Tibial nerve (tissue), 4 donors: Measurements from ENCODE around the gene LRRC4C. TPM values are rescaled to one million over a fixed set of nuclear protein-coding genes. Genes with fewer than 3 reads are reported as not detected.

Source experiments
- DNase-seq, 2 donors: peaks; one replicate each; pipeline ENCODE4 v3.0.0-alpha.2; 2019; ENCODE audit warnings: low spot score in 2 of 2
- H3K27ac ChIP-seq, 4 donors: fragments of 200-600 bp; sonication (generic) in 3 of 4; one replicate each; pipeline ENCODE4 v1.5.1; 2017 to 2019; ENCODE audit warnings: mild to moderate bottlenecking in 1 of 4
- H3K27me3 ChIP-seq, 2 donors: fragments of 200-600 bp; sonication (generic) in 1 of 2; one replicate each; pipeline versions ENCODE4 v1.5.1 to v1.6.0; 2017 to 2019
- H3K36me3 ChIP-seq, 3 donors: fragments of 200-600 bp; sonication (generic); one replicate each; pipeline ENCODE4 v1.5.1; 2018 to 2019
- H3K4me1 ChIP-seq, 4 donors: fragments of 200-600 bp; sonication (generic) in 3 of 4; one replicate each; pipeline ENCODE4 v1.5.1; 2017 to 2019
- H3K4me3 ChIP-seq, 4 donors: fragments of 200-600 bp; sonication (generic) in 3 of 4; one replicate each; pipeline ENCODE4 v1.5.1; 2017 to 2019; ENCODE audit warnings: mild to moderate bottlenecking in 1 of 4, moderate library complexity in 1 of 4
- H3K9me3 ChIP-seq, 4 donors: fragments of 200-600 bp; sonication (generic) in 3 of 4; one replicate each; pipeline ENCODE4 v1.5.1; 2017 to 2019
- CTCF ChIP-seq, 5 experiments: fragments of 200-600 bp in 3 of 5; fragments of 450-650 bp in 2 of 5; sonication (generic) in 3 of 5; IDR thresholded peaks; one replicate each; pipeline ENCODE4 v1.5.1; 2016 to 2019; ENCODE audit warnings: antibody characterized with exemption in 5 of 5, mild to moderate bottlenecking in 3 of 5, moderate library complexity in 2 of 5
- EP300 ChIP-seq, 2 donors: sonication (generic); formaldehyde crosslinking; IDR thresholded peaks; one replicate each; pipeline ENCODE4 v1.6.1; 2017; ENCODE audit warnings: antibody characterized with exemption in 2 of 2, mild to moderate bottlenecking in 1 of 2
- POLR2A ChIP-seq, 2 donors: fragments of 450-650 bp; IDR thresholded peaks; one replicate each; pipeline ENCODE4 v1.6.1; 2017; ENCODE audit warnings: antibody characterized with exemption in 2 of 2, mild to moderate bottlenecking in 2 of 2, moderate library complexity in 2 of 2
- WGBS, 2 donors: methylation state at CpG; one replicate each; pipeline ENCODE4 v1.1.5; 2018; 5-methylcytosine and 5-hydroxymethylcytosine counted together
- total RNA-seq, 4 donors: library from RNA; depleted of rRNA; stranded (reverse); fragments of >200 nt; gene quantifications; one replicate each; pipeline ENCODE4 v1.1.0, GENCODE V29; 2016

The LRRC4C gene
- total RNA-seq, 4 donors from 2014 or later, result 7.1 to 15.7 (median 8.4) TPM

- DNase-seq, result no peak
- 1% methylated on average over 37 of the region's 37 CpGs for WGBS, 2 donors
Observed at GRCh38 chr11:40292721-40293508, 1166.5 kb downstream of the LRRC4C start.

GRCh38 chr11:40291741-40292140, 1167.7 kb downstream of the LRRC4C start:
- peak overlapping the region; percentile 53 to 74 (median 55) for H3K4me3 ChIP-seq
- WGBS, 2 donors, result 33 to 34% methylated on average over 7 of the region's 7 CpGs
- no peak for TF ChIP-seq POLR2A (IDR thresholded peaks at IDR 0.05)

More at GRCh38 chr11:40292721-40293508, 1166.5 kb downstream of the LRRC4C start:
- peak overlapping the region; percentile 70 to 94 (median 88) for H3K27ac ChIP-seq
- no peaks in the 10 kb centered on the region for H3K36me3 ChIP-seq
- TF ChIP-seq EP300 (IDR thresholded peaks at IDR 0.05) (no peak), POLR2A (IDR thresholded peaks at IDR 0.05) (no peak), CTCF (IDR thresholded peaks at IDR 0.05) (no peak)
- peaks cover 0 to 18% (median 3%) of the 10 kb centered on the region in 4 donors for H3K4me1 ChIP-seq
- H3K27me3 ChIP-seq, result no peaks in the 10 kb centered on the region
- peak overlapping the region; percentile 53 to 74 (median 55) for H3K4me3 ChIP-seq
- H3K9me3 ChIP-seq, result no peaks in the 10 kb centered on the region

GRCh38 chr11:40291329-40291728, 1168.1 kb downstream of the LRRC4C start:
- H3K36me3 ChIP-seq, result no peaks in the 10 kb centered on the region
- TF ChIP-seq EP300 (IDR thresholded peaks at IDR 0.05), result no peak
- no peak for TF ChIP-seq POLR2A (IDR thresholded peaks at IDR 0.05)
- TF ChIP-seq CTCF (IDR thresholded peaks at IDR 0.05), result no peak

More at GRCh38 chr11:40291741-40292140, 1167.7 kb downstream of the LRRC4C start:
- Histone ChIP-seq H3K4me1 (peaks cover 0 to 18% (median 3%) of the 10 kb centered on the region in 4 donors), H3K27ac (peak overlapping the region; percentile 1 to 94 (median 50)), H3K27me3 (no peaks in the 10 kb centered on the region), H3K36me3 (no peaks in the 10 kb centered on the region), H3K9me3 (no peaks in the 10 kb centered on the region)
- no peak for DNase-seq

GRCh38 chr11:40290171-40290631, 1169.3 kb downstream of the LRRC4C start:
- peaks cover 0 to 25% (median 3%) of the 10 kb centered on the region in 4 donors for H3K4me1 ChIP-seq
- no peak for TF ChIP-seq CTCF (IDR thresholded peaks at IDR 0.05)
- no peak for TF ChIP-seq POLR2A (IDR thresholded peaks at IDR 0.05)
- TF ChIP-seq EP300 (IDR thresholded peaks at IDR 0.05), result no peak
- peak overlapping the region in 3 of 4 donors; percentile 13 to 94 (median 88) for H3K27ac ChIP-seq
- no peaks in the 10 kb centered on the region for H3K27me3 ChIP-seq
- no peak for DNase-seq
- peak overlapping the region; percentile 20 to 74 (median 54) for H3K4me3 ChIP-seq
- no peaks in the 10 kb centered on the region for H3K36me3 ChIP-seq
- 17 to 21% methylated on average over 2 of the region's 2 CpGs for WGBS, 2 donors
- H3K9me3 ChIP-seq, result no peaks in the 10 kb centered on the region

More at GRCh38 chr11:40291329-40291728, 1168.1 kb downstream of the LRRC4C start:
- H3K27me3 ChIP-seq, result no peaks in the 10 kb centered on the region
- H3K4me1 ChIP-seq, result peaks cover 0 to 22% (median 3%) of the 10 kb centered on the region in 4 donors
- peak overlapping the region; percentile 53 to 74 (median 55) for H3K4me3 ChIP-seq
- 17 to 31% methylated on average over 3 of the region's 3 CpGs for WGBS, 2 donors
- no peak for DNase-seq
- no peaks in the 10 kb centered on the region for H3K9me3 ChIP-seq
- H3K27ac ChIP-seq, result peak overlapping the region; percentile 1 to 94 (median 50)

- Histone ChIP-seq H3K27ac (peak overlapping the region in 3 of 4 donors; percentile 25 to 94 (median 88)), H3K4me1 (peaks cover 0 to 25% (median 3%) of the 10 kb centered on the region in 4 donors), H3K36me3 (no peaks in the 10 kb centered on the region), H3K9me3 (no peaks in the 10 kb centered on the region), H3K27me3 (no peaks in the 10 kb centered on the region), H3K4me3 (peak overlapping the region in 3 of 4 donors; percentile 10 to 74 (median 56))
- DNase-seq, result no peak
- 38 to 52% methylated on average over 2 of the region's 2 CpGs for WGBS, 2 donors
- no peak for TF ChIP-seq POLR2A (IDR thresholded peaks at IDR 0.05)
- no peak for TF ChIP-seq EP300 (IDR thresholded peaks at IDR 0.05)
- TF ChIP-seq CTCF (IDR thresholded peaks at IDR 0.05), result no peak
Observed at GRCh38 chr11:40289370-40289769, 1170.1 kb downstream of the LRRC4C start.
